Osteocyte (in vitro differentiated cells): ENCODE measurements around the gene ZFPL1. TPM values are rescaled to one million over a fixed set of nuclear protein-coding genes. Genes with fewer than 3 reads are reported as not detected.

Source experiments
- DNase-seq: peaks from one replicate; pipeline ENCODE4 v3.0.0; 2021; ENCODE audit warnings: mixed read lengths; ENCODE audit not compliant: unreplicated experiment; ENCODE audit errors: extremely low spot score
- H3K27ac Mint-ChIP-seq: one replicate; pipeline ENCODE4 v1.8.0; 2021; ENCODE audit warnings: mild to moderate bottlenecking, mixed read lengths; ENCODE audit not compliant: unreplicated experiment
- H3K27me3 Mint-ChIP-seq: one replicate; pipeline ENCODE4 v1.8.0; 2021; ENCODE audit warnings: mixed read lengths; ENCODE audit not compliant: unreplicated experiment
- H3K36me3 Mint-ChIP-seq: one replicate; pipeline ENCODE4 v1.8.0; 2021; ENCODE audit warnings: mixed read lengths; ENCODE audit not compliant: unreplicated experiment
- H3K4me1 Mint-ChIP-seq: one replicate; pipeline ENCODE4 v1.8.0; 2021; ENCODE audit warnings: mixed read lengths; ENCODE audit not compliant: unreplicated experiment
- H3K4me3 Mint-ChIP-seq: one replicate; pipeline ENCODE4 v1.8.0; 2021; ENCODE audit warnings: mild to moderate bottlenecking, moderate library complexity, mixed read lengths; ENCODE audit not compliant: unreplicated experiment
- H3K9me3 Mint-ChIP-seq: one replicate; pipeline ENCODE4 v1.8.0; 2021; ENCODE audit warnings: mixed read lengths; ENCODE audit not compliant: unreplicated experiment
- CTCF ChIP-seq: fragments of 200-600 bp; sonication (generic); IDR thresholded peaks from 2 replicates; pipeline ENCODE4 v1.5.0; 2021; ENCODE audit warnings: antibody characterized with exemption, mild to moderate bottlenecking, moderate library complexity
- total RNA-seq: library from RNA; stranded (reverse); gene quantifications from 2 replicates; pipeline ENCODE4 v1.2.1, GENCODE V29; 2021

The ZFPL1 gene
- total RNA-seq, 1 donor from 2014 or later, result 55.3 TPM

GRCh38 chr11:65077451-65077850 lies 6.6 kb upstream of the ZFPL1 start:
- Mint-ChIP-seq H3K4me3 (no peak overlapping the region), H3K27ac (no peak overlapping the region), H3K9me3 (no peaks in the 10 kb centered on the region), H3K36me3 (no peaks in the 10 kb centered on the region), H3K4me1 (no peaks in the 10 kb centered on the region), H3K27me3 (no peaks in the 10 kb centered on the region)
- no peak for DNase-seq
- TF ChIP-seq CTCF, result no peak

GRCh38 chr11:65078151-65078550 lies 5.9 kb upstream of the ZFPL1 start:
- Mint-ChIP-seq H3K27me3 (no peaks in the 10 kb centered on the region), H3K4me3 (no peak overlapping the region), H3K36me3 (no peaks in the 10 kb centered on the region), H3K4me1 (peaks cover 7% of the 10 kb centered on the region), H3K9me3 (no peaks in the 10 kb centered on the region), H3K27ac (no peak overlapping the region)
- peak; percentile 45 for TF ChIP-seq CTCF
- DNase-seq, result no peak

GRCh38 chr11:65078786-65079342 lies 5.2 kb upstream of the ZFPL1 start:
- DNase-seq, result no peak
- Mint-ChIP-seq H3K27ac (no peak overlapping the region), H3K9me3 (no peaks in the 10 kb centered on the region), H3K4me1 (peaks cover 12% of the 10 kb centered on the region), H3K36me3 (no peaks in the 10 kb centered on the region), H3K27me3 (no peaks in the 10 kb centered on the region), H3K4me3 (no peak overlapping the region)
- TF ChIP-seq CTCF, result no peak

- H3K4me3 Mint-ChIP-seq, result peak overlapping the region; percentile 93
- H3K9me3 Mint-ChIP-seq, result no peaks in the 10 kb centered on the region
- no peak for DNase-seq
- no peaks in the 10 kb centered on the region for H3K27me3 Mint-ChIP-seq
- H3K36me3 Mint-ChIP-seq, result peaks cover 5% of the 10 kb centered on the region
- H3K27ac Mint-ChIP-seq, result peak overlapping the region; percentile 97
- H3K4me1 Mint-ChIP-seq, result peaks cover 28% of the 10 kb centered on the region
- no peak for TF ChIP-seq CTCF
Observed at GRCh38 chr11:65083134-65083833, 738 bp upstream of the ZFPL1 start.

- peaks cover 31% of the 10 kb centered on the region for H3K4me1 Mint-ChIP-seq
- no peak for TF ChIP-seq CTCF
- no peaks in the 10 kb centered on the region for H3K9me3 Mint-ChIP-seq
- H3K27me3 Mint-ChIP-seq, result no peaks in the 10 kb centered on the region
- H3K36me3 Mint-ChIP-seq, result peaks cover 18% of the 10 kb centered on the region
- peak overlapping the region; percentile 93 for H3K4me3 Mint-ChIP-seq
- peak overlapping the region; percentile 97 for H3K27ac Mint-ChIP-seq
- no peak for DNase-seq
Observed at GRCh38 chr11:65084598-65085375, 765 bp downstream of the ZFPL1 start.
